HG02884 (cell line): ENCODE results near the gene EIF2AK3.

Source experiments
- ATAC-seq: cut with Tn5 transposase; IDR thresholded peaks from one replicate; pipeline ENCODE4 v1.9.1; 2021; ENCODE audit warnings: mild to moderate bottlenecking, moderate library complexity; ENCODE audit not compliant: unreplicated experiment

EIF2AK3 gene

GRCh38 chr2:88545118-88545517 lies 82.1 kb downstream of the EIF2AK3 start:
- ATAC-seq = no peak

DNA sequence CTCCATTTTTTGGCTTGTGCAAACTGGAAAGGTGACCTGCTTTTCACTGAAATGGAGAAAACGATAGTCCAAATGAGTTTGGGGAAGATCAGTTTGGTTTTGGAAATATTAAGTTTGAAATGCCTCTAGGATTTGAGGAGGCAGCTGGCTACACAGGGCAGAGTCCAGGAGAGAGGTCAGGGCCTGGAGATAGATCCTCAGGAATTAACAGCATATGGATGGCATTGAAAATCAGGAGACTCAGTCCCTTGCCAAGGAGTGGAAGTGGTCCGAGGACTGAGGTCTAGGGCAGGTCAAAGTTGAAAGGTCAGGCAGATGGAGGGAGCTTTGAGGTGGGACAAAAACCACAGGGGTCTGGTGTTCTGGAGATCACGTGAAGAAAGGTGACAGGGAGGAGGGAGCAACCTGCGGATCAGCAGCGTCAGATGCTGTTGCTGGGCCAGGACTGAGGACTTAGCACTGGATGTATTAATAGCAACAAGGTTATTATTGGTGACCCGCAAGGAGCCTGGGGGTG lies 83.7 kb downstream of the EIF2AK3 start:
- no peak for ATAC-seq

DNA sequence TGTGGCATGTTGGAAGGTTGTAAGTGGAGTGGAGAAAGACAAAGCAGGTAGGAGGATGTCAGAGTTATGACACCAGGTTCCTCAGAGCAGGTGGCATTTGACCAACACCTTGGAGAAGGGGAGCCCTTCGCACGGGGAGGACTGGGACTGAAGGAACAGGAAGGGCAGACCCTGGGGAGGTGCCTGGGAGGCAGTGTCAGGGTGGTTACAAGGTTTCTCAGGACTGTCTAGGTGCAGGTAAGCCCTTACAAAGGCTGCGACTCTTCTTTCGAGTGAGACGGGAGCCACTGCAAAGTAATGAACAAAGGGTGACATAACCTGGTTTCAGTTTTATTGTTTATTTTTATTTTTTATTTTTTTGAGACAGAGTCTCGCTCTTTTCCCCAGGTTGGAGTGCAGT lies 84.6 kb downstream of the EIF2AK3 start:
- no peak for ATAC-seq

DNA sequence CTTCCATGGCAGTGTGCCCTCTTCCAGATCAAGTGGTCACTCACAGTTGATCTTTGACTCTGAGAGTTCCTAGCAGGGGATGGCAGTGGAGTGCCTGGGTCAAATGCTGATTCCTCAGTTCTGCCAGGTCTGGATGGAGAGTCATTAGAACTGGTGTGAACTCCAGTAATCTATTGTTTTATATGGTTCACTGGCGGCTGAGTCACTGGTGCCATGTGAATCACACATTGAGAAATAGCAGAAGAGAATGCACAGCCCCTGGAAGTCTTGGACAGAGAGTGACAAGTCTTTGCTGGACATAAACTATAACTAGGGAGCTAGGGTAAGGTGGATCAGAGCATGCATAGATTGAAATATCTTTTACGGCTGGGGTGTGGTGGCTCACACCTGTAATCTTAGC lies 86.9 kb downstream of the EIF2AK3 start:
- ATAC-seq = no peak

GRCh38 chr2:88538362-88538917 lies 88.8 kb downstream of the EIF2AK3 start:
- ATAC-seq = no peak

DNA sequence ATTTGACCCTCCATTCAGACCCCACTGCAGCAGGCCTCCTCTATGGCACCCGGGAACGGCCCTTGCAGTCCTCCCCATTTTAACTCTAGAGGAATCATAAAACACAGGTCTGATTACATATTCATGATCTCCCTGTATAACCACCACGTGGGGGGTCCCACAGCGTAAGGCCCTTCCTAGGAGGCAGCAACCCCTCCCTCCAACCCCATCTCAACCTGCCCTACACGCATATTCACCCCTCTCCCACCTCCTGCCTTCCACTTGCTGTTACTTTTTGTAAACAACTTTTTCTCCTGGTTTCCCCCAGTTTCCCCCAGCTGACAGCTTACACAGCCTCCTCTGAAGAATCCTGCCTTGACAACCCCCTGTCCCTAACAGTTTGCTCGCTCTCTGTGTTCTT lies 89.6 kb downstream of the EIF2AK3 start:
- no peak for ATAC-seq

DNA sequence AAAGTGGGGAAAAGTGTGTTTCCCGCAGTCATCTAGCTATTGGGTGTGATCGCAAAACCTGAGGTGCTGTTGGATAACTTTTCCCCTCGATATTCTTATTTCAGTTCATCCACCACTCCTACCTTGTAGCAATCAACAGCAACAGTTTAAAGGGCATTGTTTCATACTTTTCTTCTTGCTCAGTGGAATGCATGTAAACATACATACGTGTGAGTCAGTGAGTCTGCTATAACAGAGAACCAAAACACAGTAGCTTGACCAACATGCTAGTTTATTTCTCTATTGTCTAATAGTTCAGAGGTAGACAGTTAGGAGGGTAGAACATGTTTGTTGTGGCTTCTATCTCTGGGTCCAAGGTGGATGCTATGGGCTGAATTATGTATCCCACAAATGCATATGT lies 97.2 kb downstream of the EIF2AK3 start:
- no peak for ATAC-seq

GRCh38 chr2:88521445-88522073 lies 105.7 kb downstream of the EIF2AK3 start:
- ATAC-seq = no peak

GRCh38 chr2:88517759-88518201 lies 109.5 kb downstream of the EIF2AK3 start:
- ATAC-seq = no peak
